NOMO-1 treated with dmso at 0.1 percent for 144 hours (cell line): ENCODE results near the gene TMEM191C.
"Not testable (repeated sequence)": the region's sequence is repeated elsewhere in the genome, so short reads cannot be mapped to it uniquely, and the experiment has no call there.

Experiments
- DNase-seq: peaks from one replicate; lab custom pipeline; 2025; ENCODE audit not compliant: unreplicated experiment; lab: John Stamatoyannopoulos, UW

The TMEM191C gene

DNA sequence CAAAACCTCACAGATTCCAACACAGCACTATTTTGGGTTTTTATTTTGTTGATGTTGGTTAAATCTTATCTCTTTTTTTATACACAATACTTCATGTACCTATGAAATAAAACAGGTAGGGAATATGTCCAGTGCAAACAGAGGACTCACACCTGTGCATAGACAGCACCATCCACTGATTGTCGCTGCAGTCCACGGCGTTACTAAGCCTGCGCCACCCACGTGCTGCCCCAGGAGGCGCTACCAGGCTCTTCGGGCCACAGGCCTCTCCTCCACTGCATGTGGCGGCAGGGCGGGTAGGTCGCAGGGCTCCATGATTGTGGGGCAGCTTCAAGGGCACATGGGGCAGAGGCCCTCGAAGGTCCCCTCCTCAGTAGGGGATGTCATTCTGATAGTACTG, 5.8 kb downstream of the TMEM191C start:
- not testable (repeated sequence) for DNase-seq

DNA sequence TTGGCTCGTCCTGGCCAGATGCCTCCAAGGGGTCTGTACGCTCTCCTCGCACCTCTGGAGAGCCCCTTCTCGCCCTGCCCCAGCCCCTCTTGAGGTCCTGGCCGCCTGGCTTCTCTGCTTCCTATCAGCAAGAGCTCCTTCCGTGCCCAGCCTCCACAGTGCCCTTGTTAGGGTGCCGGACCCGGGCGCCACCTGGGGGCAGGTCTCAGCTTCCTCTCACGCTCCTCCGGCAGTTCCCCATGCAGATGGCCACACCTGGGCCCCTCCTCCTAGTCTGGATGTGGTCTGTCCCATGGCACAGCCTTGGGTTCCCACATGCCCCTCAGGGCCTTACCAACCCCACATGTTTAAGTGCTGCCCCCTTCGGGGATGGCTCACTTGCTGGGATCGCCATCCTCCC, 6.5 kb downstream of the TMEM191C start:
- DNase-seq, result not testable (repeated sequence)

DNA sequence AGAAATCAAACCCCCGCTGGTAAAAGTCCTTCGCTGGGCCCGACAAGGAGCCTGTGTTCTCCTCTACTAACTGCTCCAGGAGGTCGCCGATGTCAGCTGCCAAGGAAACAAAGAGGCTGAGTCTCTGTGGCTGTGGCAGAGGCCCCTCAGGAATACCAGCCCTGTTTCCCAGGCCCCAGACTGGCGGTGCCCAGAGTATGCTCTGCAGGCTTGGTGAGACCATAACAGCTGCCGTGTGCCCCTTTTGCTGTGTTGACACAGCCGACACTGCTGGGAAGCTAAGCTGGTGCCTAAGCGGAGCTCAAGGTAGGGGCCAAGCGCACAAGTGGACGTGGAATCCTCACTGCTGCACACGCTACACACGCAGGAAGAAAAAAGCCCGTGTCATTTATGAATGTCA, 16.9 kb downstream of the TMEM191C start:
- DNase-seq, result not testable (repeated sequence)

DNA sequence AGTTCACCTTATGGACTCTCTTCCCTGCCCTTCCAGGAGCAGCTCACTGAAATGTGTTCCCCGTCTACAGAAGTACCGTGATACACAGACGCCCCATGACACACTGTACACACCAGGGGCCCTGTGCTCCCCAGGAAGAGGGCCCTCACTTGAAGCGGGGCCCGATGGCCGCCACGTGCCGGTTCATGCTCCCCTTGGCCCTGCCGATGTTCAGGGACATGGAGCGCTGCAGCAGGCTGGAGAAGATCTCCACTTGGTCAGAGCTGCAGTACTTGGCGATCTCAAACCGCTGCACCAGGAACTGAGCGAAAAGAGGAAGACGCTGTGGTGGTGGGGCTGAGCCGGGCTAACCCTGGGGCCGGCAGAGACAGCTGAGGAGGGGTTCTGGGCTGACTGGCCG, 20.5 kb downstream of the TMEM191C start:
- DNase-seq, result not testable (repeated sequence)

DNA sequence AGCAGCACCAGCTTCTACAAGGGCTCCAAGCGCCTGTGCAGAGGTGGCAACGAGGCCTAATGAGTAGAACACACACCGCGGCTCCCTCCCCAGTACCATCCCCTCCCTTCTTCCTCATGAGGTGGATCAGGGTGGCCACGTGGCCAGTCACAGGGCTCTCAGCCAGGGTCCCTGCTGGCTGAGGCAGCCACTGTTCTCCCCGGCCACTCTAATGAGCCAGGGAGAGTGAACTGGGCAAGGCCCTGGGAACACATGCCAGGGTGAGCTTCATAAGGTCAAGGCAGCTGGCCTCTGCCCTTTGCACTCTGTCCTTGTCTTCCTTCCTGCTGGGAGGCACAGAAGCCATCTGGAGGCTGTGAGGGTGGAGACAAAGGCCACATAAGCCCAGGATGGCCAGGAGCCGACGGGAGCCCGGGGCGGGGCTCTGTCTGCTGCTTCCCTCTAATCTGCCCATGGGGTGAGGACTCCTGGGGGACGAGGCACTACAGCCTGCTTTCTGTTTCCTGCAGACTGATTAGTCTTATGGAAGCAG, 22.0 kb downstream of the TMEM191C start:
- DNase-seq, result not testable (repeated sequence)

DNA sequence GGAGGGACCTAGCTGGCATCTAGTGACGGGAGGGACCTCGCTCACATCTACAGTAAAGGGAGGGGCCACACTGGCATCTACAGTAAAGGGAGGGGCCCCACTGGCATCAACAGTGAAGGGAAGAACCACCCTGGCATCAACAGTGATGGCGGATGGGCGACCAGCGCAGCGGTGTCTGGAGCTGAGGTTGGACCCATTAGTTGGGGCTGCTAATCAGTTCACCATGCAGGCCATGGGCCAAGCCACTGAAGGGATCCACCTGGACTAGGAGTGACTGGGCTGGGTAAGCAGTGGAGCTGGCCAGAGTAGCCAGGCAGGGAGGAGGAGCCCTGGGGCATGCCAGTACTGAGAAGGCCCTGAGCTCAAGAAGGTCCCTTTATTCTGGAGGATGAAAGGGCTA, 23.4 kb downstream of the TMEM191C start:
- DNase-seq, result not testable (repeated sequence)

DNA sequence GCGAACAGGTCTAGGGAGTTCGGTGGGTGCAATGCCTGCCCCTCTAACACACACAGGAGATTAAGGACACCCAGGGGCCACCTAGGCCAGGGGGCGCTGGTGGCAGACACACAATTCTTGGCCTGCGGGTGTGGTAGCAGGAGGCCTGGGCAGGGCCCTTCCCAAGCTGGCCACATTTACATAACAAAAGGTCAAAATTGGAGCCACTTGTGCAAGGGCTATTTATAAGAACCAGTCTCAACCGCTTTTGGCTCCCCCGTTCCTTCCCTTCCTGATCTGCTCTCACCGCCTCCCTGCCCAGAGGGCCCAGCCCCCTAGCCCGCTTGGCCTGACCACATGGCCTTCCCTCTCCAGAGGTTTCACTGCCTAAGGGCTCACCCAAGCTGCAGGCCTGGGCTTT, 25.1 kb downstream of the TMEM191C start:
- DNase-seq, result not testable (repeated sequence)

DNA sequence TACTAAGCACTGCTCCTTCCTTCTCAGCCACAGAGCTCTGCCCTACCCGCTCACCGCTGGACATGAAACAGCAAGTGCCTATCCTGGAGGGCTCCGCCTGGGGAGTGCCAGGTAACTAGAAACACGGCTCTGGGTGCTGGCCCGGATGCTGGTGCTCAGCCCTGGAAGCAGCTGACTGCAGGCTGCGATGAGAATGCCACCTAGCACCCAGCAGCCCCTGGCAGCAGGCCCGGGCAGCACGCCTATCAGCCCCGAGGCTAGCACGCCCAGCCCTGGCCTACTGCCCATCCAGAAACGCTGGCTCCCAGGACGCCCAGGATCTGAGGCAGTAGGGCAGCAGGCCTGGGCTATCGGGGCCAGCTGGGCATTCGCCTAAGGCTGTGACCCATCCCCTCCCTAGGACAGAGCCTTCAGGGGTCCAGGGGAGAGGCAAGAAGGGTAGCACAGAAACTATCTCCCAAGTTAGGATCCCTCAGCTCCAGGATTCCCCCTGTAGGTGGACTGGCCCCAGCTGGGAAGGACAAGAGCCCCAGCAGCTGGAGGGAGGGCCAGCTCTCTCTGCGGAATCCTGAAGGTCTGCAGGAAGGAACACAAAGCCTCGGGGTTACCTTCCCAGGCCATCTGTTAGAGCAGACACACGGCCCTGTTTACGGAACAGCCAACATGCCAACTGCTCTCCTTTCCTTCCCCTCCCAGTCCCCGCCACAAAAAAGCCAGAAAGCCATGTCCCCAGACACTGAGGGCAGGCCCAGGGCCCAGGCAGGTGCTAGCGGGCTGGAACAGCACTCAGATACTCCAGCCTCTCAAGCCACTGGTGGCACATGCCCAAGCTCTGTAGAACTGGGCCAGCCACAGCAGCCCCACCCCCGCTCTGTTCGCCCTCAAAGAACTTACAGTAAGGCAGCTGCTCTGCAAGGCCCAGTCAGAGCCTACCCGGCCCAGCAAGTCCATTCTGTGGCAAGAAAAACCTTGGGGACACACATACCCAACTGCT, 26.9 kb downstream of the TMEM191C start:
- not testable (repeated sequence) for DNase-seq

DNA sequence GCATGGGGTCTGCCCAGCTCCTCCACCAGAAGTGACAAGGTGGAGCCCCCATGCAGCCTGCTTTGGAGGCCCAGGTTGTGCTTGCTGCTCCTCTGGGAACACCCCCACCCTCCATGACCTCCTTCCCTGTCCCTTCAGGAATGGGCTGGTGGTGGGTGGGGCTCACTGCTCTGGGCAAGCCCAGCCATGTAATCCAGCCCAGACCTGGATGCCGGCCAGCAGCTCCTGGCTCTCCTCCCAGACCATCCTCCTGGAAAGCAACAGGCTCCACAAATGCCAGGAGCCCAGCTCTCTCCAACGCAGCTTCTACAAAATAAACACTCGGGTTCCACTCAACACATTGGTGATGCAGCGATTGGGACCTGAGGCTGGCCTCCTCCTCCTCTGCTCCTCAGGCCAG, 30.8 kb downstream of the TMEM191C start:
- not testable (repeated sequence) for DNase-seq

DNA sequence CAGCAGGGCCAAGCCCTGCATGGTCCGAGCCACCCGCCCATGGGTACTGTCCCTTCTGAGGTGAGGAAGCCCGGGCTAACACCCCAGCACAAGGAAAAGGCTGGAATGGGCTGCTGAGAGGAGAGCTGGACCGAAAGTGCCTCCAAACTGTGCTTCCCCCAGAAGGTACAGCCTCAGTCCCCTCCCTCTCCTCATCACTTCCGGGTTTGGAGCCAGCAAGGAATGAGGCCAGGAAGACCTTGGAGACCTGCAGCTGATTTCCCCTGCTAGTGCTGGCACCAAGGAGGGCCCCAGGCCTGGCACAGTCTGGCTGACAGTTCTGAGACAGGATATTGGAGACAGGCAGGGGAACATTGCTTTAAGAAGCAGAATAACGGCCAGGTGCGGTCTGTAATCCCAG, 31.3 kb downstream of the TMEM191C start:
- DNase-seq, result not testable (repeated sequence)

DNA sequence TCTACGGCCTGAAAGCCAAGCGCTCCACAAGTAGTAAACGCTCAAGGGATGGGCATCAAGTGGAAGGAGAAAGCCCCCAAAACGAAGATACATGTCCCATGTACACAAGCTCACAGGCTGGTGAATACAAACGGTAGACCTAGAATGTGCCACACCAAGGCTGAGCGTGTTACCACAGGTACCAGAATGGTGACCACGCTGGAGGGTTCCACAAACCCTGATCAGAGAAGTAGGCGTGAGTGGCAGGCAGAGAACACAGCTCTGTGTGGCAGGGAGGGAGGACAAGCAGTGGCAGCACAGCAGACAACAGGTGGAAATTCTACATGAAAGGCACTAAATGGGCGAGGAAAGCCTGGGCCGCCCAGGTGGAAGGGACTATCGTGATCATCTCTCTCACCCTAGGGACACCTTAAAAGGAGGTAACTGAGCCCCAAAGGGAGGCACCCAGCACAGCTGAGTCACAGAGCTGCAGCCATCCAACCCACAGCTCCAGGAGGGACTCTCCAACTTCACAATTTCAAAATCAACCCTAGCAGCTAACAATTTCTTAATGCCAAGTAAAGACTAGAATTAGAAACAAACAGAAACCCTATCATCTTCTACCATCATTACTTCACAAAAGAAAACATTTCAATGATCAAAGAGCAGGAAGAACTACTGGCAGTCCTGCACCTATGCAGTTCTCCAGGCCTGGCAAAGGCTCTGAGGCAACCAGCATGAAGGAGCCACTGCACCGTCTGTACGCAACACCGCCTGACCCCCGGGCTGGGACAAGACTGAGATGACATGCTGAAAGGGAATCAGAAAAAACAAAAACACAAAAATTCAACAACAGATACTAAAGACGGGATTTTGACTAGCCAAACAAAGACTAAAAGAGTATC, 32.7 kb downstream of the TMEM191C start:
- DNase-seq, result not testable (repeated sequence)

DNA sequence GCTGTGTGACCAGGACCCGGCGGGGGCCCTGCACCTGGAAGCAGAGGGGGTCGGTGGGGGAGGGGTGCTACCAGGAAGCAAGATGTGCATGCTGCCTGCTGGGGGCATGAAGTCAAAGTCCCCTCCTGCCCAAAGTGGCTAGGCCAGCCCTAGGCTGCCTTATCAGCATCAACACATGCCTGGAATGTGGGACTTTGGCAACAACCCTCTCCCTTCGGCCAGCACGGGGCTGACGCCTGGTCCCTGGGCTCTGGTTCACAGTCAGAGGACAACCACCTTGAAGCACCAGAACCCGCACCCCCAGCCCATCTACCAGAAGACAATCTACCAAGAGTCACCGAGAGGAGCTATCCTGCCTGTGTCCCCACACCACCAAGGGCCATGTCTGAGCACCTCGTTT, 43.2 kb downstream of the TMEM191C start:
- not testable (repeated sequence) for DNase-seq

DNA sequence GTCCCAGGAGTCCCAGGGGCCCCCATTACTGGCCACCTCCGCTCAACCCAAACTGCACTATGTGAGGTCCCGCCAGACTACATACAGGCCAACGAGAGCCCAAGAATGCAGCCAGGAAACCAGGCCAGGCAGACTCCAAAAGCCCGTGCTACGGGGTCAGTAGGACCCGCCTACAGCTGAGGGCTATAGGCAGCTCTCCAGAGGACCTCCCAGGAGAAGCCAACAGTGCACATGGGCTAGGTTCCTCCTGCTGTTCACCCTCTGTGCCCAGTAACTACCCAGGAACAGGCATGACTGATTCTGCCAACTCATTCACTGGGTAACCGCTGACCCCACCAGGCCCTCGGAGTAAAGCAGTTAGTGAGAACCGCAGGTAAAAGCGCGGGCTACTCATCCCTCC, 44.8 kb downstream of the TMEM191C start:
- DNase-seq, result not testable (repeated sequence)

DNA sequence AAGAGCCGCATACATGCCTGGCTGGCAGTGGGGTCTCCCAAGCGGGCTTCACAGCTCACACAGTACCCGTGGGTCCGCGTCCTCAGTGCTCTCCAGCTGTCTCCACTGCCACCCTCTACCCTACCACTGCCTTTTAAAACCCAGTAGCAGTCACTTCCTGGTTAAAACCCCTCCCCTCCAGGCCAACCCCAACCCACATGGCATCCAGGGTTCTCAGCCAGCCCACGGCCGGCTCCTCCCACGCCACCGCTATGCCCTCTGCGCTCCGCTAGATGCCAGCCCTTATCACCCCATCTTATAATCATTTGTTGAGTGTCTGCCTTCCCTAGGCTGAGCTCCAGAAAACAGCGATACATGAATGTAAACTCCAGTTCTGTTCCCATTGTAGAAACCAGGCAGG, 46.9 kb downstream of the TMEM191C start:
- not testable (repeated sequence) for DNase-seq

DNA sequence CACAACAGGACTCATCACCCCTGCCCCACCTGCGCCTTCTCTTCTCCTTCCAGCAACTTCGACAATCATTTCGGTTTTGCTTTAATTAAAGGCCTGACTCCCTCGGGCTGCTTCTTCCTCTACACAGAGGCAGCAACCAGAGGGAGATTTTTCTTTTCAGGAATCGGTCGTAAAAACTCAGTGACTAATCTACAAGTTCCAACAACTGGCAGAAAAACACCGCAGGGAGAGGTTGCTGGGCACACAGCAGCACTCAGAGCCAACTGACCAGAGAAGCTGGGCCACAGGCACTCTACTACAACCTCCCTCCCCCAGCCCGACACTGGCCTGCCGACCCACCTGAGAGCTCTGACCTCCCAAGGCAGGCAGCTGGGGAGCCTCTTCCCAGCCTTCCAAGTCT, 48.0 kb downstream of the TMEM191C start:
- DNase-seq, result not testable (repeated sequence)

DNA sequence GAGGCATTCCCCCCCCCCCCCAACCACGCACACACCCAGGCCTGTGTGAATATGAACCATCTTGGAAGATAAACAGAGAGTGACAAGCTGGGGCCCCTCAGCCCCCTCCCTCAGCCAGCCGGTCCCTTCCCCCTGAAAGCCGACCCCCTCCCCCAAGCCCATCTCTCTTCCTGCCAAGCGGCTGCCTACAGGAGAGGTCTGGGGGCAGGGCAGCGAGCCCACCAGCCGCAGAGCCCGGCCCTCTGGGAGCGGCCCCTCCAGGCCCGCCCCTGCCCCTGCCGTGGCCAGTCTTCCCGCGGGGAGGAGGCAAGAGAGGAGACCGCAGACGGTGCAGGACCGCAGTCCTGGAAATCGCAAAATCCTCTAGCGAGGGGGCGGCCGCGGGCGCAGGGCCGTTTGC, 49.3 kb downstream of the TMEM191C start:
- DNase-seq, result not testable (repeated sequence)

DNA sequence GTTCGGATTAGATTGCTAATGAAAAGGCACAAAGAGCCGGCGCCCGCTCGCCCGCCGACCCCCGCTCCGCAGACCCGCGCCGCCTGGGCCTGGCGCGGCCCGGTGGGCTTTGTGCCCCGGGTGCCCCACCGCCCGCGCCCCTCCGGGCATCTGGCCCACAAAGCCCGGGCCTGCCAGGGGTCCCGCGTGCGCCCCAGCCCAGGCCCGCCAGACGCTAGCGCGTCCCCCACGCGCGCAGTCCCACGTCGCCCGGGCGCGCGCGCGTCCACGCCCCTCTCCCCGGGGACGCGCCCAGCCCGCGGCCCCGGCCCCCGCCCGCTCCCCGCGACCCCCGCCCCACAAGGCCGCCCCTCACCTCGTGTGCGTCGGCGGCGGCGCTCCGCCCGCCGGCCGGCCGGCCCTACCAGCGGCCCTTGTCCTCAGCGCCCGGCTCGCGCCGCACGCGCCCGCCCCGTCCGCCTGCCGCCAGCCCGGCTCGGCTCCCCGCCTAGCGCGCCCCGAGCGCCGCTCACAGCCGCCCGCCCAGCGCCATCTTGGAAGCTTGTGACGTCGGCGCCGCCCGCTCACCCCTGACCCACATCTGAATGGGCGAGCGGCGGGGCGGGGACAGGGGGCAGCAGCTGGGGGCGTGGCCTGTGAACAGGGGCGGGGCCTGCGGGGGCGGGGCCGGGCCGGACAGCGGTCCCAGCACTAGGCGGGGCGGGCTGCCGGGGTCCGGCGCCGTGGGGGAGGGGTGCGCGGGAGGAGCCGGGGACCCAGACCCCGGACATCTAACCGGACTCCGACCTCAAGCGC, 50.0 kb downstream of the TMEM191C start:
- not testable (repeated sequence) for DNase-seq
